SKM-1 treated with dmso at 0.1 percent for 144 hours (cell line): Measurements from ENCODE around the gene KRT79.

Source experiments
- DNase-seq: peaks from one replicate; lab custom pipeline; 2025; ENCODE audit not compliant: unreplicated experiment; lab: John Stamatoyannopoulos, UW

The KRT79 gene

DNA sequence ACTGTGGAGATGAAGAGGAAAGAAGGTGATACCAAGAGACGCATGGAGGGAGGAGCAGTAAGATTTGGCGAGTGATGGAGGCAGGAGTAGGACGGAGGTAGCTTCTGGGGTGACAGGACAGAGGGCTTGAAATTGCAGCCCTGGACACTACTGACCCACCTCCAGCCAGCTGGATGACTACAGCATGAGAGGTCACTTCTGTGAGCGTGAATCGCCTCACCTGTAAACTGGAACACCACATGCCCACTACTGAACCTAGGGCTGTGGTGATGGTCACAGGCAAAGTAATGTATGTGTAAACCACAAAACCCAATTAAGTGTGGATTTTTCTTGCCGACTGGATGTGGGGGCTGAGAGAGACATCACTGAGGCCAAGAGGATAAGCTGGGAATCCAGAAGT lies 13.6 kb downstream of the KRT79 start:
- no peak for DNase-seq

DNA sequence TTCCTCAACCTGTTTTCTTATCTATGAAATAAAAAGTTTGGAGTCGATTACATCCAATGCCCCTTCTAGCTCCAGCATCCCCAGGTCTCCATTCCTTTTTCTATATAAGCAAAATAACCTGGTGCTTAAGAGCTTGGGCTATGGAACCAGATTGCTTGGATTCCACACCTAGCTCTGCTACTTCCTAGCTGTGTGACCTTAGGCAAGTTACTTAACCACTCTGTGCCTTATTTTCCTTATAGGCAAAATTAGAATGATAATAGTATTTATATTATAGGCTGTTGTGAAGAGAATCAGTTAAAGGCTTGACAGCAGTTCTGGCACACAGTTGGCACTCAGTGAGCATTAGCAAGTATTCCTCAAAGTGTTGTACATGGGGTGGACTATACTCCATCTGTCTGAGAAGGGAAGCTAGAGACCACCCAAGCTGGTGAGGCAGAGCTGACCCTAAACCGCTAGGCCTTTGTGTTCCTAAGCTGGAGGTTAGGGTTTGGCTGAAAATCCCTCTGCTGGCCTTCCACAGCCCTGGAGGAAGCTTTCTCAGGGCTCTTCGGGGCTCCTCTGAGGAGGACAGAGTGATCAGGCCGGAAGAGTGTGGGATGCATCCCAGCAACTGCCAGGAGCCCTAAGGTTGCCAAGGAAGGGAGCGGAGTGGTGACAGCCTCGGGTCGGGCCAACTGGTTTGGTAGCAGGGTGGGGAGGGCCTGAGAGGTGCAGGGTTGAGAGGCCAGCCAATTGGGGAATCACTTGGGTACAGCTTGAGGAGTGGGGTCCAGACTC lies 14.2 kb downstream of the KRT79 start:
- DNase-seq = no peak

GRCh38 chr12:52818887-52819420 lies 15.2 kb downstream of the KRT79 start:
- no peak for DNase-seq

GRCh38 chr12:52818388-52818787 lies 15.7 kb downstream of the KRT79 start:
- no peak for DNase-seq

GRCh38 chr12:52817699-52818238 lies 16.3 kb downstream of the KRT79 start:
- DNase-seq = no peak

DNA sequence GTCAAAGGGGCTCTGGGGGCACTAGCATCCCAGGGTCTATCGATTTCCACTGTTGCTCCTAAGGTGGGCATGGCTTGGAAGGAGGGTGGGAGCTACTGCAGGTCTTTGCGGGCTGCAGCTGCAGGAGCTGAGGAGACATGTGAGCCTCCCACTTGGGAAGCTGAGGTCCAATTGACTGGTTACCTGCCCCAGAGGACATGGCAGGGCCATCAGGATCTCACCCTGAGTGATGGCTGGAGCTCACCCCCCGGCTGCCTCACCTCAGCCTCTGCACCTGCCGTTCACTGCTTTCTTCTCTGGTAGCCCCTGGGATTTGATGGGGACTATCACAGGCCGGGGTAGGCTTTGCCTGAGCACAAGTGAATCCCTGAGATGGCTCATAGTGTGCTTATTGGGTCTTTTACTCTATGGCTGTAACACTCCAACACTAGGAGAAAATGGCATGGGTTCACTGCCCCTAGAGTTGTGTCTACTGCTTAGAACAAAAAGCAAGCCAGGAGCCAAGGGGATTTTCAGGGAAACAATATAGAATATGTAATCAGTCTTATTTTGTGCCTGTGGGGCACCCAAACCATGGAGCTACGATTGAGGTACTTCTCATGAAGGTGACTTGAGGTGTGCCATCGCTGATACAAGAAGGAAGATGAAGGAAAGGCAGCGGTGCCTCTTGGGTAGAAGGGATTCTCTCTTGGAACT lies 17.0 kb downstream of the KRT79 start:
- no peak for DNase-seq

GRCh38 chr12:52815676-52816588 lies 18.2 kb downstream of the KRT79 start:
- DNase-seq = no peak

DNA sequence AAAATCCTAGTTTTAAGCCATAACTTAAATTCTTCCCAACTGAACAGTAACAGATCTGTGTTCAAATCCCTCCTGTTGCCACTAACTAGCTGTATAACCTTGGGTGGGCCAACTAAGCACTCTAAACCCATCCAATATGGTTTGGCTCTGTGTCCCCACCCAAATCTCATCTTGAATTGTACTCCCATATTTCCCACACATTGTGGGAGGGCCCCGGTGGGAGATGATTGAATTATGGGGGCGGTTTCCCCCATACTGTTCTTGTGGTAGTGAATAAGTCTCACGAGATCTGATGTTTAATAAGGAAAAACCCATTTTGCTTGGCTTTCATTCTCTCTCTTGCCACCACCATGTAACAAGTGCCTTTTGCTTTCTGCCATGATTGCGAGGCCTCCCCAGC lies 18.9 kb downstream of the KRT79 start:
- no peak for DNase-seq

GRCh38 chr12:52814710-52815155 lies 19.4 kb downstream of the KRT79 start:
- no peak for DNase-seq

DNA sequence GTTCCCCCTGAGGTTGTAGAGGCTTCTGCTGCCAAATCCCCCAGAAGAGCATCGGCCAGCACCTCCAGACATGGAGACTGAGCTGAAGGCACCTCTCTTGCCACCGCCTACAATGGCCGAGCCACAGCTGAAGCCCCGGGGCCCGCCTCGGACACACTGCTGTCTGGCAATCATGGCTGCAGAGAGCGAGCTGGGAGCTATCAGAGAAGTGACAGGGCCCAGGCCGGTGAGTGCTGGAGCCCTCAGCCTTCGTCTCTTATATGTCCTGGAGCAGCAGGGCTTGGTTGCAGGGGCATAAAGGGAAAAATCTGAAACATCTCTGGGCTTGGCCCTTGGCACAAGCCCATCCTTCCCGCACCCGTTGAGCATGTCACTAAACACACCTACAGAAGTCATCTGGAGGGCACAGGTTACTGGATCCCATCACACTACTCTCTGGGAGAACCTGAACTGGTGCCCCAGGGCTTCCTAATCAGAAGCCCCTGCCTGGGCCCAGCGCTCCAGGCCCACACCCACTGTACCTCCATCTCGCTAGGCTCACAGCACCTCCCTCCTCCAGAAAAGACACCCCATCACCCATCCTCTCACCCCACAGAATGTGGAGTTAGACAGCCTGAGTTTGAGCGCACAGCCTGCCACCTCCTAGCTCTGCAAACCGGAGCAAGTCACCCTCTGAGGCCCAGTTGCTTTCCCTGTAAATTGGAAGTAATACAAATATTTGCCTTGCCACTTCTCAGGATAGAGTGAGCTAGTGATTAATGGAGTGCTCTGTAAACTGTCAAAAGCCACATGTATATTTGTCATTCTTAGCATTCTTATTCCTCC lies 20.0 kb downstream of the KRT79 start, which contains the start of gene KRT4:
Gene KRT4, minus strand, starts transcription at position 232 of the 825 bp plus-strand sequence. Its CDS starts 58 bp downstream, at position 174.
- no peak for DNase-seq

- no peak for DNase-seq
Observed at GRCh38 chr12:52813203-52813819, 20.8 kb downstream of the KRT79 start.

DNA sequence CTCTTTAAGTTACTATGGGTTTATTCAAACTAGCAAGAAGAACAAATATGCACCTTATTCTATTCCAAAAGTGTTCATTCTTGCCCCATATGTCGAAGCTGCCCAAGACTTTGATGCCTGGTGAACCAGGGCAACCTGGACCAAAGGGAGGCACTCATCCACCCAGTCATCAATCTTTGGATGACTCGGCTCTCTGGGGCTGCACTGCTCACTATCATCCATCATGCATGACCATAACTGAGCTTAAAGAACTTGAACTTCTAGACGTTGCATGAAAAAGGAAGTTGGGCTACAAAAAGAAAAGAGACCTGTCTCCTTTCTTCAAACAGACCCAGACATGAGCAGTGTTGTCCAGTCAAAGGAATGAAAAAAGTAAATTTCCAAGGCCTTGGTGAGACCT lies 21.4 kb downstream of the KRT79 start:
- no peak for DNase-seq

- DNase-seq = no peak
Observed at GRCh38 chr12:52812073-52812400, 22.1 kb downstream of the KRT79 start.

- DNase-seq = no peak
Observed at GRCh38 chr12:52811191-52812072, 22.7 kb downstream of the KRT79 start.

GRCh38 chr12:52810554-52810953 lies 23.6 kb downstream of the KRT79 start:
- no peak for DNase-seq

DNA sequence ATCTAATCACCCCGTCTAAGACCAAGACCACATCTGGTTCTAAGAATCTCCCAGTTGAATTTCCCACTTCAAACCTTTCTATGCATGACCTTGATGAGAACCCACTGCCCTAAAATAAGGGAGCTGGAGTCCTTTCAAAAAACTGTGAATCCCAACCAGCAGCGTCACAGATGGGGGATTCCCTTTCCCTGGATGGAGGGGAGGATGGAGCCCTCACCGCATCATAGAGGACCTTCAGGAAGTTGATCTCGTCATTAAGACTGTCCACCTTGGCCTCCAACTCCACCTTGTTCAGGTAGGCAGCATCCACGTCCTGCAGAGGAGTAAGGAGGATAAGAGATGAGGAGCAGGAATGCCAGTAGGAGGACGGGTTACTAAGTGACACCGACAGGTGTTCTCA lies 24.9 kb downstream of the KRT79 start:
- DNase-seq = no peak

- DNase-seq = no peak
Observed at GRCh38 chr12:52808573-52809160, 25.4 kb downstream of the KRT79 start.
